Panc1 (cell line): Measurements from ENCODE around the gene MMP14. TPM values are rescaled to one million over a fixed set of nuclear protein-coding genes. Genes with fewer than 3 reads are reported as not detected.

ENCODE experiments used
- ATAC-seq: fragments of 200-7000 bp; cut with Tn5 transposase; 2 replicates; pipeline ENCODE4 v1.9.1; 2020; ENCODE audit warnings: mild to moderate bottlenecking, moderate library complexity
- Bru-seq: library from RNA; stranded (reverse); fragments of 400-500 nt; gene quantifications from one replicate; lab custom pipeline; 2021; lab: Mats Ljungman, UMichigan
- BruChase-seq, 2 experiments: library from RNA; stranded (reverse); fragments of 400-500 nt; gene quantifications; one replicate each; lab custom pipeline; 2021; lab: Mats Ljungman, UMichigan
- BruUV-seq: library from RNA; stranded (reverse); fragments of 400-500 nt; replicated peaks from 2 replicates; lab custom pipeline; 2021; lab: Mats Ljungman, UMichigan
- CTCF ChIA-PET: fragments of 300-600 bp; sonication (Branson Sonifier 250); formaldehyde crosslinking; loops from one replicate; lab custom pipeline; 2022; ENCODE audit warnings: antibody characterized with exemption; lab: Charles Lee
- POLR2A ChIA-PET: fragments of 300-600 bp; sonication (Branson Sonifier 250); formaldehyde crosslinking; loops from one replicate; lab custom pipeline; 2022; ENCODE audit warnings: antibody characterized with exemption; lab: Charles Lee
- DNase-seq: peaks from one replicate; pipeline ENCODE4 v3.0.0-alpha.2; 2010; ENCODE audit warnings: low read depth, low spot score
- H3K27ac ChIP-seq: 2 replicates; pipeline ENCODE4 v1.5.1; 2011; ENCODE audit warnings: mild to moderate bottlenecking, low read length, inconsistent platforms
- H3K27me3 ChIP-seq: fragments of 200-500 bp; sonication (Bioruptor generic); 2 replicates; pipeline ENCODE4 v1.6.0; 2014; ENCODE audit warnings: low read length, inconsistent platforms; ENCODE audit not compliant: control insufficient read depth, insufficient read depth
- H3K36me3 ChIP-seq: fragments of 200-500 bp; sonication (Bioruptor generic); 2 replicates; pipeline ENCODE4 v1.5.1; 2014; ENCODE audit warnings: inconsistent platforms, mild to moderate bottlenecking, low read length, moderate library complexity; ENCODE audit not compliant: control insufficient read depth, insufficient read depth
- H3K4me1 ChIP-seq: 2 replicates; pipeline ENCODE4 v1.5.1; 2011; ENCODE audit warnings: inconsistent platforms, mild to moderate bottlenecking, low read length, moderate library complexity; ENCODE audit not compliant: control insufficient read depth, insufficient read depth
- H3K4me3 ChIP-seq, 2 experiments: 2 replicates each; pipeline ENCODE4 v1.5.1; 2011 to 2012; ENCODE audit warnings: low read depth in 2 of 2, low read length in 2 of 2, mild to moderate bottlenecking in 2 of 2, inconsistent platforms in 1 of 2, moderate library complexity in 1 of 2
- H3K9me3 ChIP-seq: fragments of 200-500 bp; sonication (Bioruptor generic); 2 replicates; pipeline ENCODE4 v1.5.1; 2014; ENCODE audit warnings: low read depth, mild to moderate bottlenecking, inconsistent platforms, low read length, moderate library complexity; ENCODE audit not compliant: control insufficient read depth, insufficient read depth
- POLR2AphosphoS5 ChIP-seq: IDR thresholded peaks from 2 replicates; pipeline ENCODE4 v1.6.1; 2012; ENCODE audit warnings: mild to moderate bottlenecking, low read depth, low read length, moderate library complexity
- SIN3A ChIP-seq: IDR thresholded peaks from 2 replicates; pipeline ENCODE4 v1.6.1; 2012; ENCODE audit warnings: low read depth, mild to moderate bottlenecking, low read length, moderate library complexity, borderline replicate concordance; ENCODE audit not compliant: insufficient read depth
- TCF7L2 ChIP-seq: IDR thresholded peaks from 2 replicates; pipeline ENCODE4 v1.6.1; 2011; ENCODE audit warnings: mild to moderate bottlenecking, low read depth, low read length, inconsistent platforms
- in situ Hi-C: cut with HindIII; loops from 2 replicates; pipeline ENCODE4 v1.10.0; 2016; ENCODE audit warnings: low sequenced_read_pairs, low pct_unique_long_range_greater_than_20kb
- intact Hi-C: fragments of 100-400 bp; cut with micrococcal nuclease; formaldehyde crosslinking; loops from one replicate; pipeline ENCODE4 v1.10.0; 2022; ENCODE audit not compliant: unreplicated experiment
- long read RNA-seq: library from polyadenylated mRNA; unstranded; transcript quantifications from one replicate; pipeline ENCODE4 v2.0.0, GENCODE V29; 2021; ENCODE audit not compliant: unreplicated experiment
- polyA plus RNA-seq: library from polyadenylated mRNA; unstranded; fragments of >200 nt; gene quantifications from one replicate; pipeline ENCODE4 v1.2.1, GENCODE V29; 2012; ENCODE audit warnings: missing spikeins; ENCODE audit not compliant: insufficient read length
- total RNA-seq: library from RNA; stranded (reverse); gene quantifications from one replicate; pipeline ENCODE4 v1.2.1, GENCODE V29; 2021; ENCODE audit not compliant: unreplicated experiment
- TF ChIP-seq, protein P1 (sequence below): fragments of 450-650 bp; IDR thresholded peaks from 2 replicates; pipeline ENCODE4 v1.5.1; 2017; ENCODE audit warnings: mild to moderate bottlenecking
- TF ChIP-seq, protein P2 (sequence below), 2 experiments: IDR thresholded peaks; 2 replicates each; pipeline ENCODE4 v1.6.1; 2011 to 2012; ENCODE audit warnings: low read depth in 2 of 2, control low read depth in 1 of 2, low read length in 1 of 2, mild to moderate bottlenecking in 1 of 2, moderate library complexity in 1 of 2; ENCODE audit not compliant: insufficient read depth in 1 of 2

The MMP14 gene
- total RNA-seq: 32.9 TPM
- polyA plus RNA-seq: 47.8 TPM
- percentile 56 among the genes with signal in this experiment for Bru-seq, nascent RNA
- percentile 70 among the genes with signal in this experiment for BruChase-seq, experiment 1, labeled RNA remaining after a 2-hour chase
- percentile 82 among the genes with signal in this experiment for BruChase-seq, experiment 2, labeled RNA remaining after a 6-hour chase
- long read RNA-seq, partial matches to known transcripts: 0 of 6 reads
- long read RNA-seq, other reads (novel, unspliced or antisense): 5 of 6 reads

DNA sequence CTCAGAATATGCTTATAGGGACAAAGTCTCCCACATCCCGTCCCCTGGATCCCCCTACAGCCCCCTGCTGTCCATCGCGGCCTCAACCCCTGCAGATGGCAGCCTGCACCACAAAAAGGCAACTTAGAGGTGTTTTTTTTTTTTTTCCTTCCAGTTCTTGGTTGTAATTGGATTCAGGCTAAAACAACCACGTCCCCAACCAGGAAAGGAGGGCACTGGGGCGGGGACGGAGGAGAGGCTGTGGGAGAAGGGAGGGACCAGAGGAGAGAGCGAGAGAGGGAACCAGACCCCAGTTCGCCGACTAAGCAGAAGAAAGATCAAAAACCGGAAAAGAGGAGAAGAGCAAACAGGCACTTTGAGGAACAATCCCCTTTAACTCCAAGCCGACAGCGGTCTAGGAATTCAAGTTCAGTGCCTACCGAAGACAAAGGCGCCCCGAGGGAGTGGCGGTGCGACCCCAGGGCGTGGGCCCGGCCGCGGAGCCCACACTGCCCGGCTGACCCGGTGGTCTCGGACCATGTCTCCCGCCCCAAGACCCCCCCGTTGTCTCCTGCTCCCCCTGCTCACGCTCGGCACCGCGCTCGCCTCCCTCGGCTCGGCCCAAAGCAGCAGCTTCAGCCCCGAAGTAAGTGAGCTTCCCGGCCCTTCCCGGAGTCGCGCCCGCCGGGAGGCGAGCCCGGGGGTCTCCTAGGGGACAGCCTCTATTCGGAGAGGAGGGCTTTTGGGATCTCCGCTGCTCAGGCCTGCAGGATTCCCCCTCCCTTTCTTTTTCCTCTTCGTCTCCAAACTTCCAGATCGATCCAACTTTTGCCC, at the start of gene MMP14:
TSS of gene MMP14 (plus strand) at position 285 of the 813 bp plus-strand sequence. CDS start at position 518, 233 bp downstream.
- ChIA-PET CTCF (interaction anchor here (0.7 kb wide), 1 partner anchor 461 kb away, joined by 6 read pairs; no protein-coding TSS in a partner anchor), POLR2A (interaction anchor here (0.6 to 1.4 kb wide), 3 partner anchors 13 to 82 kb away, joined by 3 to 9 read pairs (median 6); no protein-coding TSS in a partner anchor)
- BruUV-seq: no TSS peak
- H3K9me3 ChIP-seq: no peaks in the 10 kb centered on the region
- H3K27me3 ChIP-seq: no peaks in the 10 kb centered on the region
- TF ChIP-seq, protein P1, sequence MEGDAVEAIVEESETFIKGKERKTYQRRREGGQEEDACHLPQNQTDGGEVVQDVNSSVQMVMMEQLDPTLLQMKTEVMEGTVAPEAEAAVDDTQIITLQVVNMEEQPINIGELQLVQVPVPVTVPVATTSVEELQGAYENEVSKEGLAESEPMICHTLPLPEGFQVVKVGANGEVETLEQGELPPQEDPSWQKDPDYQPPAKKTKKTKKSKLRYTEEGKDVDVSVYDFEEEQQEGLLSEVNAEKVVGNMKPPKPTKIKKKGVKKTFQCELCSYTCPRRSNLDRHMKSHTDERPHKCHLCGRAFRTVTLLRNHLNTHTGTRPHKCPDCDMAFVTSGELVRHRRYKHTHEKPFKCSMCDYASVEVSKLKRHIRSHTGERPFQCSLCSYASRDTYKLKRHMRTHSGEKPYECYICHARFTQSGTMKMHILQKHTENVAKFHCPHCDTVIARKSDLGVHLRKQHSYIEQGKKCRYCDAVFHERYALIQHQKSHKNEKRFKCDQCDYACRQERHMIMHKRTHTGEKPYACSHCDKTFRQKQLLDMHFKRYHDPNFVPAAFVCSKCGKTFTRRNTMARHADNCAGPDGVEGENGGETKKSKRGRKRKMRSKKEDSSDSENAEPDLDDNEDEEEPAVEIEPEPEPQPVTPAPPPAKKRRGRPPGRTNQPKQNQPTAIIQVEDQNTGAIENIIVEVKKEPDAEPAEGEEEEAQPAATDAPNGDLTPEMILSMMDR: no peak
- peak; percentile 36; the same call in 1 of the 2 replicates for TF ChIP-seq SIN3A
- in situ Hi-C loops (no loop called here), intact Hi-C loops (no loop called here)
- DNase-seq: no peak
- H3K36me3 ChIP-seq: peaks cover 3% of the 10 kb centered on the region; the same call in 1 of the 2 replicates
- ATAC-seq: peak; percentile 77
- no peaks in the 10 kb centered on the region; the same call in none of the 2 replicates for H3K4me1 ChIP-seq
- H3K4me3 ChIP-seq: peak within 1 kb of the TSS; percentile 62 to 76
- H3K27ac ChIP-seq: peak within 1 kb of the TSS; percentile 68

DNA sequence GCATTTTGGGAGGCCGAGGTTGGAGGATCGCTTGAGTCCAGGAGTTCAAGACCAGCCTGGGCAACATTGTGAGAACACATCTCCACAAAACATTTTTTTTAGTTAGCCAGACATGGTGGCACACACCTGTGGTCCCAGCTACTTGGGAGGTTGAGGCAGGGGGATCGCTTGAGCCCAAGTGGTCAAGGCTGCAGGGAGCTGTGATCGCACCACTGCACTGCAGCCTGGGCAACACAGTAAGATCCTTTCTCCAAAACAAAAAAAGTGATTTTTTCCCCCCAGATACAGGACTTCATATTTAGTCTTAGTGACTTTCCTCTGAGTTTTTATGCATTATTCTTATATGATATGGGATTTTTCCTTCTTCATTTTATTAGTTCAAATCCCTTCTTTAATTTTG, 49.7 kb upstream of the MMP14 start:
- ChIA-PET POLR2A (no interaction called here), CTCF (no interaction called here)
- BruUV-seq: no TSS peak
- Histone ChIP-seq H3K9me3 (no peaks in the 10 kb centered on the region), H3K27me3 (no peaks in the 10 kb centered on the region), H3K27ac (no peak overlapping the region), H3K4me3 (no peak overlapping the region), H3K4me1 (no peaks in the 10 kb centered on the region), H3K36me3 (no peaks in the 10 kb centered on the region)
- intact Hi-C loops (no loop called here), in situ Hi-C loops (no loop called here)
- DNase-seq (no peak), ATAC-seq (no peak)
- no peak for TF ChIP-seq POLR2AphosphoS5
- TF ChIP-seq, protein P1: no peak
- TF ChIP-seq TCF7L2: no peak
- TF ChIP-seq SIN3A: no peak
- TF ChIP-seq, protein P2, sequence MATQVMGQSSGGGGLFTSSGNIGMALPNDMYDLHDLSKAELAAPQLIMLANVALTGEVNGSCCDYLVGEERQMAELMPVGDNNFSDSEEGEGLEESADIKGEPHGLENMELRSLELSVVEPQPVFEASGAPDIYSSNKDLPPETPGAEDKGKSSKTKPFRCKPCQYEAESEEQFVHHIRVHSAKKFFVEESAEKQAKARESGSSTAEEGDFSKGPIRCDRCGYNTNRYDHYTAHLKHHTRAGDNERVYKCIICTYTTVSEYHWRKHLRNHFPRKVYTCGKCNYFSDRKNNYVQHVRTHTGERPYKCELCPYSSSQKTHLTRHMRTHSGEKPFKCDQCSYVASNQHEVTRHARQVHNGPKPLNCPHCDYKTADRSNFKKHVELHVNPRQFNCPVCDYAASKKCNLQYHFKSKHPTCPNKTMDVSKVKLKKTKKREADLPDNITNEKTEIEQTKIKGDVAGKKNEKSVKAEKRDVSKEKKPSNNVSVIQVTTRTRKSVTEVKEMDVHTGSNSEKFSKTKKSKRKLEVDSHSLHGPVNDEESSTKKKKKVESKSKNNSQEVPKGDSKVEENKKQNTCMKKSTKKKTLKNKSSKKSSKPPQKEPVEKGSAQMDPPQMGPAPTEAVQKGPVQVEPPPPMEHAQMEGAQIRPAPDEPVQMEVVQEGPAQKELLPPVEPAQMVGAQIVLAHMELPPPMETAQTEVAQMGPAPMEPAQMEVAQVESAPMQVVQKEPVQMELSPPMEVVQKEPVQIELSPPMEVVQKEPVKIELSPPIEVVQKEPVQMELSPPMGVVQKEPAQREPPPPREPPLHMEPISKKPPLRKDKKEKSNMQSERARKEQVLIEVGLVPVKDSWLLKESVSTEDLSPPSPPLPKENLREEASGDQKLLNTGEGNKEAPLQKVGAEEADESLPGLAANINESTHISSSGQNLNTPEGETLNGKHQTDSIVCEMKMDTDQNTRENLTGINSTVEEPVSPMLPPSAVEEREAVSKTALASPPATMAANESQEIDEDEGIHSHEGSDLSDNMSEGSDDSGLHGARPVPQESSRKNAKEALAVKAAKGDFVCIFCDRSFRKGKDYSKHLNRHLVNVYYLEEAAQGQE (IDR thresholded peaks at IDR 0.05; ENCODE audit: insufficient read depth in 1 of 2, low read depth in 2 of 2, low read length in 1 of 2): no peak
